K562 treated with DMSO at 1 percent for 12 hours (cell line): ENCODE measurements around the gene NUDT22. TPM values are rescaled to one million over a fixed set of nuclear protein-coding genes. Genes with fewer than 3 reads are reported as not detected.

Source experiments
- total RNA-seq: library from RNA; unstranded; fragments of 300-600 nt; gene quantifications from 2 replicates; pipeline ENCODE4 v1.2.3, GENCODE V29; 2022; ENCODE audit not compliant: insufficient read depth

The NUDT22 gene, protein sequence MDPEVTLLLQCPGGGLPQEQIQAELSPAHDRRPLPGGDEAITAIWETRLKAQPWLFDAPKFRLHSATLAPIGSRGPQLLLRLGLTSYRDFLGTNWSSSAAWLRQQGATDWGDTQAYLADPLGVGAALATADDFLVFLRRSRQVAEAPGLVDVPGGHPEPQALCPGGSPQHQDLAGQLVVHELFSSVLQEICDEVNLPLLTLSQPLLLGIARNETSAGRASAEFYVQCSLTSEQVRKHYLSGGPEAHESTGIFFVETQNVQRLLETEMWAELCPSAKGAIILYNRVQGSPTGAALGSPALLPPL
- 79.4 and 98.5 TPM in 2 replicates for total RNA-seq

DNA sequence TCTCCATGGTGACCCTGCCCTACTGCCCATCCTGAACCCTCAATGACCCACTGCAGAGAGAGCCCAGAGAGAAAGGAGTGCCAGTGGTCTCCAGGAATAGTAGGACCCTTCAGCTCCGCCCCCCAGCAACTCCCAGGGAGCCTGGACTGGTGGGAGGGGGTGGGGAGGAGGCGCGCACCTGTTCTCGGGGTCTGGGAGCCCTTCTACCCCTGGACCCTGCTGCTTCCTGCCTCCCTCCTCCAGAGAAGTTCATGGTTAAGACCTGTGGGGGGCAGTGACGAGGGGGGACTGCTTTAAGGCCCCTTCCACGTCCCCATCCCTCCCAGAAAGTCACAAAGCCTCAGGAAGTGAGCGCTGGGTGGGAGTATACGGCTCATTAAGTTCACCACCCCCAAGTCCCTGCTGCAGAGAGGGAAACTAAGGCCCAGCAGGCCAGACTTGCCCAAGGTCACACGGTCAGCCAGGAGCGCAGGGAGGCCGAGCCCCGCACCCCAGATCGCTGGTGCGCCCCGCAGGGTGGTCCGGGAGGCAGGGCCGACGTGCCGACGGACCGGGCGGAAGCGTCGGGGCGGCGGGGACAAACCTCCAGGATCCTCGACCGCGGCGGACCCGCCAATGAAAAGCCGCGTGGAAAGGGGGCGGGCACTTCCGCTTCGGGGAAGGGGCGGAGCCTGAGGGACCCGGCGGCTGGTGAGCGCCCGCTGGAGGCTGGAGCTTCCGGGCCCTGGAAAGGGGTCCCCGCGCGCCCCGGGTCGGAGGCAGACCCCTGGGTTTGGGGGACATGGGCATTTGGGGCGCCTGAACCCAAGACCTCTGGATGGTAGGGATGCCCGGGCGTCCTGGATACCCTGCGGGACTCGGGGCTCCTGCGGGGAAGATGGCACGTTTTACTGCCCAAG is at the start of gene NUDT22, which contains the start of gene TRPT1:
TSS of gene NUDT22 (plus strand) at position 667 of the 899 bp plus-strand sequence. CDS start 379 bp downstream, outside the sequence.
TSS of gene TRPT1 (minus strand) at position 579 of the 899 bp plus-strand sequence. CDS start at position 253, 326 bp downstream.

DNA sequence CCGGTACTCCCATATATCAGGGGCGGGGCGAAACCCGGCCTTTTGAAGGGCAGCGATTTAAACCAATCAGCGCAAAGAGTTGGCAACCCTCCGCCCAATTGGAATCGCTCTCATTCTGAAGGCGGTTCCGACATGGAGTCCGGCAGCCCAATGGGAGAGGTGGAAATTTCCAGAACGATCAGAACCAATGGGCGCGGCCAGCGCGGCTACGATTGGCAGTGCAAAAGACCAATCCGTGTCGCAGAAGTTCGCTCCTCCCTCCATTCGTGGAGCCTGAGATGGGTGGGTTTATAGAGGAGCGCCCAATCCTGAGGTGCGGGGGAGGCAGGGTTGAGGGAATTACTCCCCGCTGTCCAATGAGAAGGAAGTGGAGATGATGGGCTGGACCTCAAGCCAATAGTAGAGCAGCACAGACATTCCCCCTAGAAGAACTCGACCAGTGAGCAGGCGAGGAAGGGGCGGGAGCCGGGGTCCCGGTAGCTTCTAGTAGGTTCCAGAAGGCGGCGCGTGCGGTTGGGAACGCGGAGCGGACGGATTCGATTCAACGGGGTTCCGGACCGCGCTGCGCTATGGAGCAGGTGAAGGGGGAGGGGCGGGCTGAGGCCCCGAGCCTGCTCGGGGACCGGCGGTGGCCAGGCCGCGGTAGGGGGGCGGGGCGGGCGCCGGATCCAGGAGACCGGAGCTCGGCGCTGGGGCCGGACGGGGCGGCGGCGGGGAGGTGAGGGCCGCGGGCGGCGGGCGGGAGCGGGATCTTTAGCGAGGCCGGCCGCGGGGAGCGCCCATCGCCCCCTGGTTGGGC is 40.2 kb upstream of the NUDT22 start, which contains the start of gene STIP1:
TSS of gene STIP1 (plus strand) at position 479 of the 799 bp plus-strand sequence. CDS start at position 570, 91 bp downstream.

DNA sequence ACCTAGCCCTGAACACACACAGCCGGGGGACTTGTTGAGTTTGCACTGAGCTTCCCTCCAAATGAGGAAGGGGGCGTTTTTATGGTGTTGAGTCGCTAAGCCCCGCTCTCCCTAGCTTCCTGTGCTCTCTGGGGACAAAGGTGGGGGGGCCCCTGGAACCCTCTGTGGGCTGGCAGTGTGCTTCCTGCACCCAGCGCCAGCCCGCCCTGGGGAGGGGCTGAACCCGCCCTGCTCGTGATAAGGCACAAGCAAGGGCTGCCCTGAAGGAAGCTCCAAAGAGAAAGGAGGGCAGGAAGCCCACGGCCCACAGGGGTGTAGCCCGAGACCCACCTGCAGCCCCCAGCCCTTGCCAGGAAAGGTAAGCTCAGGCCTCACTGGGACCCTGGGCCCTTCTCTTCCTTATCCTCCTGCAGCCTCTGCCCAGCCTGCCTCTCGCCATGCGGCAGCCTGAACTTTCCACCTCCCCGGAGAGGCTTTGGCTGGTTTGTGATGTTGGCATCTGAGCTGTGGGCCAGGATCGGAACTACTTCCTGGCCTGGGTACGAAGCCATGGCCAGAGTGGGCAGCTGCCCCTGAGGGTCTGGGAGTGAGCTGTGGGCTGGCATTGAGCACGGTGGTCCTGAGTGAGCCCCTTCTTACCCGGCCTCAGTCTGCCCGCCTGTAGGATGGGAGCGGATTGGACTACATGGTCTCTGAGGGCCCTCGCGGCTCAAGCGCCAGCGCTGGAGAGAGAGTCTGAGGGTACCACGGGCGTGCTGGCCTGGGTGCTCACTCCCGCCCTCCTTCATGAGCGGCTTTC is 19.4 kb upstream of the NUDT22 start, which contains the start of gene FERMT3:
TSS of gene FERMT3 (plus strand) at position 265 of the 799 bp plus-strand sequence. CDS start 644 bp downstream, outside the sequence.

DNA sequence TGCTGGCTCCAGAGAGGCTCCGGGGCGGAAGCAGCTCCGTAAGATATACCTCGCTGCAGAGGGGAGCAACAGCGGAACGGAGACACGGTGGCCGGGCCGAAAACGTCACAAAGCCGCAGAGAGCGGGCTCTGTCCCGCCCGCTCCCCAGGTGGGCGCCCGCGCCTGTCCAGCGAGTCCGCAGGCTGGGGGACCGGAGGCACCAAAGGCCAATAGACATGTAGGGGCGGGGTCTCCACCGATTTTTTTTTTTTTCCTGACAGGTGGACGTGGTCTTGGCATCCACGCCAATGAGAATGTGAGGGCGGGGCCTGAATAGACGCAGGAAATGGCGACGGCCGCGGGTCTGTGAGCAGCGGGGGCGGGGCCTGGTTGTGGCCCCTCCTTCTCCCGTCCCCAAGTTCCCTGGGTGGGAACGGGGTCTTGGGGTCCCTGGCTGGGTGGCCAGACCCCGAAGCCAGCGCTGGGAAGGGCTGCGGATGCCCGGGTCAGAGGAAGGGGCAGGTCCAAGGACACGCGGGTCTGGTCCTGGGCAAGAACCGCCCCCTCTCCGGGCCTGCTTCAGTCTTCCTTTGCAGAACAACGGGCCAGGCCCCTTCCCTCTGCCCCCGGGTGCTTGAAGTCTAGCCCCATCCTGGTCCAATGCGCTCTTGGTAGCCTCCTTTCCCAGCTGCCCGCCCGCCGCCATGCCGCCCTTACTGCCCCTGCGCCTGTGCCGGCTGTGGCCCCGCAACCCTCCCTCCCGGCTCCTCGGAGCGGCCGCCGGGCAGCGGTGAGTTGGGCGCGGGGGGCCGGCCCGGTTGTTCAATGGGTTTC is 4.3 kb downstream of the NUDT22 start, which contains the start of gene DNAJC4:
TSS of gene DNAJC4 (plus strand) at position 378 of the 814 bp plus-strand sequence. CDS start at position 685, 307 bp downstream.

DNA sequence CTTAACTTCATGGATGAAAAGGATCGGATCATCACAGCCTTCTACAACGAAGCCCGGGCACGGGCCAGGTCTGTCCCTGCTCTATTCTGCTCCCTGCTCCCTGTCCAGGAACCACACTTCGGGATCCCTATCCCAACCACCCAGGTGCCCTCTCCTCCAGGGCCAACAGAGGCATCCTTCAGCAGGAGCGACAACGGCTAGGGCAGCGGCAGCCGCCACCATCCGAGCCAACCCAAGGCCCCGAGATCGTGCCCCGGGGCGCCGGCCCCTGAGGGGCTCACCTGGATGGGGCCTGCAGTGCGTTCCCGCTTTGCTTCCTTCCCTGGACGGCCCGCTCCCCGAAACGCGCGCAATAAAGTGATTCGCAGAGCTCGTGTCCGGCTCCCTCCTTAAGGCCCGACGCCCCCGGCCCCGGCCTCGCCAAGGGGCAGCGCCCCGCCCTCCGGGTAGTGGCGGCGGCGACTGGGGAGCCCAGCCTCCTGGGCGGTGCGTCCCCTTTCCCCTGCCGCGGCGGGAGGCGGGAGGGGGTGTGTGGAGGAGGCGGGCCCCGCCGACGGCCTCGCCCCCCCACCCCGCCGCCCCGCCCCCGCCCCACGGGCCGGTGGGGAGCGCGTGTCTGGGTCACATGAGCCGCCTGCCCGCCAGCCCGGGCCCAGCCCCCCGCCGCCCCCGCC is 8.0 kb downstream of the NUDT22 start, which contains the start of gene VEGFB:
TSS of gene VEGFB (plus strand) at position 672 of the 674 bp plus-strand sequence. CDS start 250 bp downstream, outside the sequence.

DNA sequence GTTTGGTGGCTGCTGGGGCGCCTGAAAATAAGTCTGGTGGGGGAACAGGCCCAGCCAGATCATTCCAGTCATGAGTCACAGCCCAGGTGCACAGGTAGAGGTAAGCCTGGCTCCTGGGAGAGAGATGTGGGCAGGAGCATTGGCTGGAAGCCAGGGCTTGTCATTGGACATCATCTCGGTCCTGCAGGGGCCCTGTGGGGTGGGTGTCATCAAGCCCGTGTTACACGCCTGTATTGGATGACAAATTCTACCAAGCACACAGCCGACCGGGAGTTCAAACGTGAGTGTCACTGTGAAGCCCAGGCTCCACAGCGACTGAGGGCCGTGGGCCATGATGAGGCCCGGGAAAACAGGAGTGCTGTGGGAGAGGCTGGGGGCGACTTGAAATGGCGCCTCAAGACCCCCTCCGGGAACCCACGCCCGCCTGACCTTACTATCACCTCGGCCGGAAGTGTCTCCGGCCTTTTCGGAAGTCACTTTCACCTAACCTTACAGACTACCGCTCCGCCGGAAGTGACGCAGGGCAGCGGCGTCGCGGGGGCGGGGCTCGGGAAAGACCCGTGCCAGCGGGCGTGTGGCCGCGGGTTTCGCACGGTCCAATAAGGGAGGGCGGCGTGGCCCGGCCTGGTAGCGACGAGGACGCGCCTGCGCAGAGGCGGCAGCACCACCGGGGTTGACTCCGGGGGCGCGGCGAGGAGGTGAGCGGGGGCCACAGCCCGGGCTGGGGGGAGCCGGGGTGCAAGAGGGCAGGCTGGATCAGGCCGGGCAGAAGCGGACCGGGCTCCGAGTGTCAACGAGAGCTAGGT is 14.6 kb downstream of the NUDT22 start, which contains the start of gene FKBP2:
TSS of gene FKBP2 (plus strand) at position 661 of the 806 bp plus-strand sequence. CDS start 1,293 bp downstream, outside the sequence.

DNA sequence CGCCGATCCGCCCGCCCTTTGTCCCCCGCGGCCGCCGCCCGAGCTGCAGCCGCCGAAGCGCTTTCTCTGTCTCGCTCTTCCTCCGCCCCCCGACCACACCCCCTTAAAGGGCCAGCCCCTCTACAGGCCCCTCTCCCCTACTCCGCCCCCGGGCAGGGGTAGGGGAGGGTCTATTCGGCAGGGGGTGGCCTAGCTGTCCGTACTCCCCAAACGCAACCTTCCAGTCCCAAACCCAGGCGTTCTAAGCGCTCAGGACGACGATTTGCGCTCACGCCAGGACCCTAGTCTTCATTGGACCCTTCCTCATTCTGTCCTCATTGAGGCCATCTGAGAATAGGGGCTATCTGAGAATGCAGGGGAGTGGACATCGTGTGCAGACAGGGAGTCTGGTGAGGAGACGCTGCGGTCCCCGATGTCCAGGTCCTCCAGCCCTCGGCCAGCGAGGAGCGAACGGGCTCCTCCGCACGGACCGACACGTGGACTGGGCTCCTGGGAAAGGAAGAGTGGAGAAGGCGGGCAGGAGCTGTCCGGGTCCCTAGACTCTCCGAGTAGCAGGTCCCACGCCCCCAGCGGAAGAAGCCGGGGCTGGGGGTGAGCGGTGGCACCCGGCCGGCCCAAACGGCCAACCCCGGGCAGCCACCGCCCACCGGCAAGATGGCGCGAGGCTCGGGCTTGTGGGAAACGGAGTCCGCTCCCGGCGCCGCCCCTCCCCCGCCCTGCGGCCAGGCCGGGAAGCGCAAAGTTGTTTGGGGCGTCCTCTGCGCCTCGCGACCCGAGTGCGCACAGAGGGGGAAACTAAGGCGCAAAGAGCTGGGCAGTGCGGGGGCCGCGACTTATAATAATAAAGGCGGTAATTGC is 21.0 kb downstream of the NUDT22 start, which contains the start of gene PPP1R14B:
TSS of gene PPP1R14B (minus strand) at position 73 of the 858 bp plus-strand sequence. CDS start 270 bp downstream, outside the sequence.

DNA sequence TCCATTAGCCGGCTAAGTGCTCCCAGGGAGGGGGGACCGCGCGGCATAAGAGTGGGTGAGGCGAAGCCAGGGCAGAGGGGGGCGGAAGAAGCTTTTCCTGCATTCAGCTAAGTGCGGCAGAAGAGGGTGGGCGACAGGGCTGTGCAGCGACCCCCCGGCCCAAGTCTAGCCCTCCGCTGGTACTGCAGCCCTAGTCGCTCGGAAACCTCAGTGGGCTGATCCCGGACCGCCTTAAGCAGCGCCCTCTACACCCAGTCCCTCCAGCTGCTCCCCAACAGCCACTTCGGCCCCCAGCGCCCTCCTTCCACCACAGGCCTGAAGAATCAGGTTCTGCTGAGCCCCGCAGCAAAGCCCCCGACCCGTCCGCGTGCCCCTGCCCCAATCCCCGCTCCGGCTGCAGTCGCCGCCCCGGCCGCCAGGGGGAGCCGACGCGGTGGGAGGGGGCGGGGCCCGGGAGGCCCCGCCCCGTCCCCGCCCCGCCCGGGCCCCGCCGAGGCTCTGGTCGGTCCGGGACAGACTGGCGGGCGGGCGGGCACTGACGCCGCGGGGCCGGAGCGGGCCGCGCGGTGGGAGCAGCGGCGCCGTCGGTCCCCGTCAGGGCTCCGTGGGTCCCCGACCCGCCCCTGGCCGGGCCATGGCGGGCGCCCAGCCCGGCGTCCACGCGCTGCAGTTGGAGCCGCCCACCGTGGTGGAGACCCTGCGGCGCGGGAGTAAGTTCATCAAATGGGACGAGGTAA is 25.1 kb downstream of the NUDT22 start, which contains the start of gene PLCB3:
TSS of gene PLCB3 (plus strand) at position 515 of the 737 bp plus-strand sequence. CDS start at position 635, 120 bp downstream.

Other genes starting within 250 kb of the NUDT22 start
- 78.6 and 88.4 TPM in 2 replicates for gene OTUB1, start 239.8 kb upstream of the NUDT22 start, total RNA-seq
- gene FLRT1, start 190.3 kb upstream of the NUDT22 start, total RNA-seq = 0.68 TPM in 1 of 2 replicates, not detected in the other
- 69.0 and 104 TPM in 2 replicates for gene MACROD1, start 60.2 kb upstream of the NUDT22 start, total RNA-seq
- 202 and 282 TPM in 2 replicates for gene STIP1, start 40.1 kb upstream of the NUDT22 start, total RNA-seq
- gene FERMT3, start 19.6 kb upstream of the NUDT22 start, total RNA-seq = 98.9 and 99.4 TPM in 2 replicates
- 41.7 and 48.9 TPM in 2 replicates for gene TRPT1, start 88 bp upstream of the NUDT22 start, total RNA-seq
- gene DNAJC4, start 4.3 kb downstream of the NUDT22 start, total RNA-seq = 71.7 and 73.1 TPM in 2 replicates
- 103 and 104 TPM in 2 replicates for gene VEGFB, start 8.3 kb downstream of the NUDT22 start, total RNA-seq
- 113 and 130 TPM in 2 replicates for gene FKBP2, start 14.8 kb downstream of the NUDT22 start, total RNA-seq
- gene PPP1R14B, start 20.7 kb downstream of the NUDT22 start, total RNA-seq = 105 and 156 TPM in 2 replicates
- gene PLCB3, start 25.3 kb downstream of the NUDT22 start, total RNA-seq = 14.8 and 31.1 TPM in 2 replicates
- gene BAD, start 58.4 kb downstream of the NUDT22 start, total RNA-seq = 83.9 and 138 TPM in 2 replicates
- 49.0 and 56.6 TPM in 2 replicates for gene GPR137, start 59.6 kb downstream of the NUDT22 start, total RNA-seq
- gene KCNK4, start 65.0 kb downstream of the NUDT22 start, total RNA-seq = not detected in 2 replicates
- 1.8 and 2.0 TPM in 2 replicates for gene CATSPERZ, start 74.1 kb downstream of the NUDT22 start, total RNA-seq
- 72.4 and 81.7 TPM in 2 replicates for gene ESRRA, start 79.2 kb downstream of the NUDT22 start, total RNA-seq
- gene TRMT112, start 91.3 kb downstream of the NUDT22 start, total RNA-seq = 306 and 450 TPM in 2 replicates
- 404 and 652 TPM in 2 replicates for gene PRDX5, start 91.8 kb downstream of the NUDT22 start, total RNA-seq
- gene CCDC88B, start 113.9 kb downstream of the NUDT22 start, total RNA-seq = 12.0 and 20.3 TPM in 2 replicates
- gene RPS6KA4, start 132.9 kb downstream of the NUDT22 start, total RNA-seq = 24.0 and 26.5 TPM in 2 replicates